K562 (cell line): Measurements from ENCODE around the gene ZNF316. TPM values are rescaled to one million over a fixed set of nuclear protein-coding genes. Genes with fewer than 3 reads are reported as not detected.

Source experiments
- C11orf30 ChIP-seq: fragments of 450-650 bp; IDR thresholded peaks from 2 replicates; pipeline ENCODE4 v1.6.1; 2016; ENCODE audit warnings: low read depth, mild to moderate bottlenecking
- CREB1 ChIP-seq, 2 experiments: sonication (generic) in 1 of 2; formaldehyde crosslinking in 1 of 2; IDR thresholded peaks; 2 replicates each; pipeline versions ENCODE4 v1.6.1 to v1.8.0; 2012 to 2022; ENCODE audit warnings: inconsistent platforms in 1 of 2, mild to moderate bottlenecking in 1 of 2, missing genetic modification reagents in 1 of 2, moderate library complexity in 1 of 2
- ELF4 ChIP-seq: fragments of 450-650 bp; formaldehyde crosslinking; IDR thresholded peaks from 2 replicates; pipeline ENCODE4 v1.4.0; 2022; ENCODE audit warnings: missing genetic modification characterization
- FOXA1 ChIP-seq: fragments of 450-650 bp; IDR thresholded peaks from 2 replicates; pipeline ENCODE4 v1.6.1; 2016; ENCODE audit warnings: mild to moderate bottlenecking, borderline replicate concordance
- HCFC1 ChIP-seq: IDR thresholded peaks from 2 replicates; pipeline ENCODE4 v1.6.1; 2012; ENCODE audit warnings: low read depth, low read length, improper control_type of control experiment
- PHTF2 ChIP-seq: fragments of 250-450 bp; sonication (Bioruptor Pico); IDR thresholded peaks from 2 replicates; pipeline ENCODE4 v1.5.0; 2021; ENCODE audit warnings: mild to moderate bottlenecking
- SIN3B ChIP-seq: fragments of 450-650 bp; IDR thresholded peaks from 2 replicates; pipeline ENCODE4 v1.6.1; 2017; ENCODE audit warnings: low read depth, mild to moderate bottlenecking, moderate library complexity
- polyA plus RNA-seq, 8 experiments: library from polyadenylated mRNA; depleted of rRNA in 4 of 8; stranded (reverse) in 5 of 8; unstranded in 3 of 8; fragments of >200 nt; fragmentation: Nextera tagmentation in 2 of 8; fragmentation: Illumina TruSeq in 1 of 8; extraction: Ambion mirVana in 2 of 8; extraction: Trizol in 1 of 8; gene quantifications; 2 replicates each; pipeline versions ENCODE4 v1.2.1 to v1.2.3, GENCODE V29; 2011 to 2014; ENCODE audit warnings: inconsistent platforms in 1 of 8, missing spikeins in 1 of 8
- total RNA-seq, 7 experiments: library from RNA; depleted of rRNA in 6 of 7; stranded (reverse); fragments of >200 nt in 6 of 7; fragmentation: Illumina TruSeq in 2 of 7; extraction: Trizol in 2 of 7; gene quantifications; 2 replicates each; pipeline versions ENCODE4 v1.2.1 to v1.2.3, GENCODE V29; 2011 to 2021; ENCODE audit warnings: low replicate concordance in 1 of 7
- TF ChIP-seq, protein P1 (sequence below): fragments of 450-650 bp; formaldehyde crosslinking; IDR thresholded peaks from 2 replicates; pipeline ENCODE4 v1.4.0; 2022; ENCODE audit warnings: mild to moderate bottlenecking, moderate library complexity
- TF ChIP-seq, protein P2 (sequence below): sonication (generic); formaldehyde crosslinking; IDR thresholded peaks from 2 replicates; pipeline ENCODE4 v1.8.1; 2023; ENCODE audit warnings: mild to moderate bottlenecking, missing genetic modification reagents
- TF ChIP-seq, protein P3 (sequence below): fragments of 450-650 bp; IDR thresholded peaks from 2 replicates; pipeline ENCODE4 v1.6.1; 2016; ENCODE audit warnings: mild to moderate bottlenecking, moderate library complexity
- TF ChIP-seq, protein P4 (sequence below): fragments of 450-650 bp; formaldehyde crosslinking; IDR thresholded peaks from 2 replicates; pipeline ENCODE4 v1.4.0; 2022; ENCODE audit warnings: missing genetic modification characterization

The ZNF316 gene
- total and polyA plus RNA-seq, 9 of the 15 experiments (the other 6 are each of a cell fraction or from before 2014, with no cell fraction given): 0.10 to 34.0 (median 8.6) TPM

DNA sequence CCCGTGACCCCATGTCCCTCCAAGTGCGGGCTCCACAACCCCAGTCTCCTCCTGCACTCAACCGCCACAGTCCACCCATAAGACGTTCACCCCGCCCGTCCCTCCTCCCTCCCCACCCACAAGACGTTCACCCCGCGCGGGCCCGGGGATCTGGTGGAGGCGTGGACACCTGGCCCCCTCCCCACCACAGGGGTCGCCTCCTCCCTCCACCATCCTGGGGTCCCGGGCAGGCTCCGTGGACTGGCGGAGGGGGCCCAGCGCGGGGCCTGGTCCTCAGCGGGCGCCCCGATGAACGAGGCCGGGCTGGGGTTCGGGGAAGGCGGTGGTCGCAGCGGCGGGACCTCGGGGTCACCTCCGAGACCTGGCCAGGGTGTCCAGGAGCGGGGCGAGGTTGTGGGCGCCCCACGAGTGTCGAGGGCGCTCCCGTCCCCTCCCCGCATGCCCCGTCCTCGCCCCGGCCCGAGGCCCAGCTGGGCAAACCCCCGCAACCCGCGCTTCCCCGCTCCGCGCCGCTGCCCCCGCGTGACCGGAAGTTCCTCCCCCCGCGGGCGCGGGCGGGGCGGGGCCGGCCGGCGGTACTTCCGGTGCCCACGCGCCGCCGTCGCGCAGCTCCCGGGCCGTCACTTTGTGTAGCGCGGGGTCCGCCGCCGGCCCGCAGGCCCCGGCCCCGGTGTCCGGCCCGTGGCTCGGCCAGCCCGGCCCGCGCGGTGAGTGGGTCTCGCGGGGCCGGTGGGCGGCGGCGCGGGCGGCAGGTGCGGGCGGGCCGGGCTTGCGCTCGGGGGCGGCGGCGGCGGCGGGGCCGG lies at the start of gene ZNF316 (continued):
- TF ChIP-seq, protein P1, sequence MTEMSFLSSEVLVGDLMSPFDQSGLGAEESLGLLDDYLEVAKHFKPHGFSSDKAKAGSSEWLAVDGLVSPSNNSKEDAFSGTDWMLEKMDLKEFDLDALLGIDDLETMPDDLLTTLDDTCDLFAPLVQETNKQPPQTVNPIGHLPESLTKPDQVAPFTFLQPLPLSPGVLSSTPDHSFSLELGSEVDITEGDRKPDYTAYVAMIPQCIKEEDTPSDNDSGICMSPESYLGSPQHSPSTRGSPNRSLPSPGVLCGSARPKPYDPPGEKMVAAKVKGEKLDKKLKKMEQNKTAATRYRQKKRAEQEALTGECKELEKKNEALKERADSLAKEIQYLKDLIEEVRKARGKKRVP (CRISPR knock-in tag): peak; percentile 21; the same call in 1 of the 2 replicates
- TF ChIP-seq SIN3B (peak; percentile 44; the same call in 1 of the 2 replicates), CREB1 (IDR thresholded peaks at IDR 0.05) (no peak), CREB1 (CRISPR knock-in tag; IDR thresholded peaks at IDR 0.05) (no peak), HCFC1 (peak; percentile 53), ELF4 (no peak), FOXA1 (no peak), C11orf30 (no peak), PHTF2 (no peak)
- TF ChIP-seq, protein P2, sequence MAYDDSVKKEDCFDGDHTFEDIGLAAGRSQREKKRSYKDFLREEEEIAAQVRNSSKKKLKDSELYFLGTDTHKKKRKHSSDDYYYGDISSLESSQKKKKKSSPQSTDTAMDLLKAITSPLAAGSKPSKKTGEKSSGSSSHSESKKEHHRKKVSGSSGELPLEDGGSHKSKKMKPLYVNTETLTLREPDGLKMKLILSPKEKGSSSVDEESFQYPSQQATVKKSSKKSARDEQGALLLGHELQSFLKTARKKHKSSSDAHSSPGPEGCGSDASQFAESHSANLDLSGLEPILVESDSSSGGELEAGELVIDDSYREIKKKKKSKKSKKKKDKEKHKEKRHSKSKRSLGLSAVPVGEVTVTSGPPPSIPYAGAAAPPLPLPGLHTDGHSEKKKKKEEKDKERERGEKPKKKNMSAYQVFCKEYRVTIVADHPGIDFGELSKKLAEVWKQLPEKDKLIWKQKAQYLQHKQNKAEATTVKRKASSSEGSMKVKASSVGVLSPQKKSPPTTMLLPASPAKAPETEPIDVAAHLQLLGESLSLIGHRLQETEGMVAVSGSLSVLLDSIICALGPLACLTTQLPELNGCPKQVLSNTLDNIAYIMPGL (CRISPR knock-in tag): 0 out of 2 replicates have a peak, but pooled peaks have one; percentile 24
- TF ChIP-seq, protein P3, sequence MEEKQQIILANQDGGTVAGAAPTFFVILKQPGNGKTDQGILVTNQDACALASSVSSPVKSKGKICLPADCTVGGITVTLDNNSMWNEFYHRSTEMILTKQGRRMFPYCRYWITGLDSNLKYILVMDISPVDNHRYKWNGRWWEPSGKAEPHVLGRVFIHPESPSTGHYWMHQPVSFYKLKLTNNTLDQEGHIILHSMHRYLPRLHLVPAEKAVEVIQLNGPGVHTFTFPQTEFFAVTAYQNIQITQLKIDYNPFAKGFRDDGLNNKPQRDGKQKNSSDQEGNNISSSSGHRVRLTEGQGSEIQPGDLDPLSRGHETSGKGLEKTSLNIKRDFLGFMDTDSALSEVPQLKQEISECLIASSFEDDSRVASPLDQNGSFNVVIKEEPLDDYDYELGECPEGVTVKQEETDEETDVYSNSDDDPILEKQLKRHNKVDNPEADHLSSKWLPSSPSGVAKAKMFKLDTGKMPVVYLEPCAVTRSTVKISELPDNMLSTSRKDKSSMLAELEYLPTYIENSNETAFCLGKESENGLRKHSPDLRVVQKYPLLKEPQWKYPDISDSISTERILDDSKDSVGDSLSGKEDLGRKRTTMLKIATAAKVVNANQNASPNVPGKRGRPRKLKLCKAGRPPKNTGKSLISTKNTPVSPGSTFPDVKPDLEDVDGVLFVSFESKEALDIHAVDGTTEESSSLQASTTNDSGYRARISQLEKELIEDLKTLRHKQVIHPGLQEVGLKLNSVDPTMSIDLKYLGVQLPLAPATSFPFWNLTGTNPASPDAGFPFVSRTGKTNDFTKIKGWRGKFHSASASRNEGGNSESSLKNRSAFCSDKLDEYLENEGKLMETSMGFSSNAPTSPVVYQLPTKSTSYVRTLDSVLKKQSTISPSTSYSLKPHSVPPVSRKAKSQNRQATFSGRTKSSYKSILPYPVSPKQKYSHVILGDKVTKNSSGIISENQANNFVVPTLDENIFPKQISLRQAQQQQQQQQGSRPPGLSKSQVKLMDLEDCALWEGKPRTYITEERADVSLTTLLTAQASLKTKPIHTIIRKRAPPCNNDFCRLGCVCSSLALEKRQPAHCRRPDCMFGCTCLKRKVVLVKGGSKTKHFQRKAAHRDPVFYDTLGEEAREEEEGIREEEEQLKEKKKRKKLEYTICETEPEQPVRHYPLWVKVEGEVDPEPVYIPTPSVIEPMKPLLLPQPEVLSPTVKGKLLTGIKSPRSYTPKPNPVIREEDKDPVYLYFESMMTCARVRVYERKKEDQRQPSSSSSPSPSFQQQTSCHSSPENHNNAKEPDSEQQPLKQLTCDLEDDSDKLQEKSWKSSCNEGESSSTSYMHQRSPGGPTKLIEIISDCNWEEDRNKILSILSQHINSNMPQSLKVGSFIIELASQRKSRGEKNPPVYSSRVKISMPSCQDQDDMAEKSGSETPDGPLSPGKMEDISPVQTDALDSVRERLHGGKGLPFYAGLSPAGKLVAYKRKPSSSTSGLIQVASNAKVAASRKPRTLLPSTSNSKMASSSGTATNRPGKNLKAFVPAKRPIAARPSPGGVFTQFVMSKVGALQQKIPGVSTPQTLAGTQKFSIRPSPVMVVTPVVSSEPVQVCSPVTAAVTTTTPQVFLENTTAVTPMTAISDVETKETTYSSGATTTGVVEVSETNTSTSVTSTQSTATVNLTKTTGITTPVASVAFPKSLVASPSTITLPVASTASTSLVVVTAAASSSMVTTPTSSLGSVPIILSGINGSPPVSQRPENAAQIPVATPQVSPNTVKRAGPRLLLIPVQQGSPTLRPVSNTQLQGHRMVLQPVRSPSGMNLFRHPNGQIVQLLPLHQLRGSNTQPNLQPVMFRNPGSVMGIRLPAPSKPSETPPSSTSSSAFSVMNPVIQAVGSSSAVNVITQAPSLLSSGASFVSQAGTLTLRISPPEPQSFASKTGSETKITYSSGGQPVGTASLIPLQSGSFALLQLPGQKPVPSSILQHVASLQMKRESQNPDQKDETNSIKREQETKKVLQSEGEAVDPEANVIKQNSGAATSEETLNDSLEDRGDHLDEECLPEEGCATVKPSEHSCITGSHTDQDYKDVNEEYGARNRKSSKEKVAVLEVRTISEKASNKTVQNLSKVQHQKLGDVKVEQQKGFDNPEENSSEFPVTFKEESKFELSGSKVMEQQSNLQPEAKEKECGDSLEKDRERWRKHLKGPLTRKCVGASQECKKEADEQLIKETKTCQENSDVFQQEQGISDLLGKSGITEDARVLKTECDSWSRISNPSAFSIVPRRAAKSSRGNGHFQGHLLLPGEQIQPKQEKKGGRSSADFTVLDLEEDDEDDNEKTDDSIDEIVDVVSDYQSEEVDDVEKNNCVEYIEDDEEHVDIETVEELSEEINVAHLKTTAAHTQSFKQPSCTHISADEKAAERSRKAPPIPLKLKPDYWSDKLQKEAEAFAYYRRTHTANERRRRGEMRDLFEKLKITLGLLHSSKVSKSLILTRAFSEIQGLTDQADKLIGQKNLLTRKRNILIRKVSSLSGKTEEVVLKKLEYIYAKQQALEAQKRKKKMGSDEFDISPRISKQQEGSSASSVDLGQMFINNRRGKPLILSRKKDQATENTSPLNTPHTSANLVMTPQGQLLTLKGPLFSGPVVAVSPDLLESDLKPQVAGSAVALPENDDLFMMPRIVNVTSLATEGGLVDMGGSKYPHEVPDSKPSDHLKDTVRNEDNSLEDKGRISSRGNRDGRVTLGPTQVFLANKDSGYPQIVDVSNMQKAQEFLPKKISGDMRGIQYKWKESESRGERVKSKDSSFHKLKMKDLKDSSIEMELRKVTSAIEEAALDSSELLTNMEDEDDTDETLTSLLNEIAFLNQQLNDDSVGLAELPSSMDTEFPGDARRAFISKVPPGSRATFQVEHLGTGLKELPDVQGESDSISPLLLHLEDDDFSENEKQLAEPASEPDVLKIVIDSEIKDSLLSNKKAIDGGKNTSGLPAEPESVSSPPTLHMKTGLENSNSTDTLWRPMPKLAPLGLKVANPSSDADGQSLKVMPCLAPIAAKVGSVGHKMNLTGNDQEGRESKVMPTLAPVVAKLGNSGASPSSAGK: peak; percentile 56; the same call in 1 of the 2 replicates
- TF ChIP-seq, protein P4, sequence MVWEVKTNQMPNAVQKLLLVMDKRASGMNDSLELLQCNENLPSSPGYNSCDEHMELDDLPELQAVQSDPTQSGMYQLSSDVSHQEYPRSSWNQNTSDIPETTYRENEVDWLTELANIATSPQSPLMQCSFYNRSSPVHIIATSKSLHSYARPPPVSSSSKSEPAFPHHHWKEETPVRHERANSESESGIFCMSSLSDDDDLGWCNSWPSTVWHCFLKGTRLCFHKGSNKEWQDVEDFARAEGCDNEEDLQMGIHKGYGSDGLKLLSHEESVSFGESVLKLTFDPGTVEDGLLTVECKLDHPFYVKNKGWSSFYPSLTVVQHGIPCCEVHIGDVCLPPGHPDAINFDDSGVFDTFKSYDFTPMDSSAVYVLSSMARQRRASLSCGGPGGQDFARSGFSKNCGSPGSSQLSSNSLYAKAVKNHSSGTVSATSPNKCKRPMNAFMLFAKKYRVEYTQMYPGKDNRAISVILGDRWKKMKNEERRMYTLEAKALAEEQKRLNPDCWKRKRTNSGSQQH (CRISPR knock-in tag): no peak
